Left kidney (tissue), 2 donors: ENCODE data around the gene CD81. TPM values are rescaled to one million over a fixed set of nuclear protein-coding genes. Genes with fewer than 3 reads are reported as not detected.
"Not testable (repeated sequence)": the region's sequence is repeated elsewhere in the genome, so short reads cannot be mapped to it uniquely, and the experiment has no call there.

Experiments
- DNase-seq: peaks from one replicate; pipeline ENCODE4 v3.0.0-alpha.2; 2013
- polyA plus RNA-seq: library from polyadenylated mRNA; unstranded; fragments of 120-200 nt; gene quantifications from one replicate; pipeline ENCODE4 v1.2.1, GENCODE V29; 2013; ENCODE audit not compliant: insufficient read length

The CD81 gene
- polyA plus RNA-seq, 1 donor, result 485 TPM

DNA sequence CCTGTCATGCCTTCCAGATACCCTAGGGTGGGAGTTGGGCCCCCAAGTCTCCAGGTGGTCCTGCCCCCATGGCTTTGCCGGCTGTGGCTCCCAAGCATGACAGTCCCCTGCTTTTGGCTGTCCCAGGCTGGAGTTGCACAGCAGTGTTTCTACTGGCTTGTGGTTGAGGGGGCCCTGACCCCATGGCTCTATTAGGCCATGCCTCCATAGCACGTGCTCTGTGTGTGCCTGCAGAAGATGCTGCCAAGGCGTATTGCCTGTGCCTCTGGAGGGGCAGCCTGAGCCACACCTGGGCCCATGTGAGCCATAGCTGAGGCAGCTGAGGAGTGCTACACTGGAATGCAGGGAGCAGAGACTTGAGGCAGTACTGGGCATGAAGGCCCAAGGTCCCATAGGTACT, 25.4 kb upstream of the CD81 start:
- no peak for DNase-seq

GRCh38 chr11:2352420-2352819, 24.7 kb upstream of the CD81 start:
- DNase-seq, result no peak

DNA sequence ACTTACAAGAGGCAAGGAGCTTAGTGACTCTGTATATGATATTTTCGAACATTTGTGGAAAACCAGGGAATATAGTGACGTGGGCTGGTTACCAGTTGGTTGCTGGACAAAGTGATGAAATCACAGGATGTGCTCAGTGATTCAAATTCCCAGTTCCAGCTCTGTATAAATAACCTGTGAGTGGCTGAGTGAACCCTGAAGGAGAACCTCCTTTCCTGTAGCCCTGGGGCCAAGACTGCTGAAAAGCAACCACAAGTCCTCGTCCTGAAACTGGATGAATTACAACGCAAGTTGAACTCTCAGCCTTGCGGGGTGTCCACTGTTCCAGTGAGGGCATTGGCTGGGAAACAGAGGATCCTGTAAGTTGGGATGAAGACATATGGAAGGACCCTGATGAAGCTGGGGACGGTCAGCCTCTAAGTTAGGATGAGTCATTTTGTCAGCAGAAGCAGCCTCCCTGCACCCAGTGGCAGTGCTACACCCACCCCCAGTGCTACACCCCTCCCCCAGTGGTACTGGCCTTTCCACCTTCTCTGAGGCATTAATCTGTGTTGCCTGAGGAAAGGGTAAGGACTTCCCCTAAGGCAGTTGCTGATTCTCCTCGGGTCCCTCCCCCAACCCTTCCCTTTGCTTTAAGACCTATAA, 22.0 kb upstream of the CD81 start:
- DNase-seq, result no peak

DNA sequence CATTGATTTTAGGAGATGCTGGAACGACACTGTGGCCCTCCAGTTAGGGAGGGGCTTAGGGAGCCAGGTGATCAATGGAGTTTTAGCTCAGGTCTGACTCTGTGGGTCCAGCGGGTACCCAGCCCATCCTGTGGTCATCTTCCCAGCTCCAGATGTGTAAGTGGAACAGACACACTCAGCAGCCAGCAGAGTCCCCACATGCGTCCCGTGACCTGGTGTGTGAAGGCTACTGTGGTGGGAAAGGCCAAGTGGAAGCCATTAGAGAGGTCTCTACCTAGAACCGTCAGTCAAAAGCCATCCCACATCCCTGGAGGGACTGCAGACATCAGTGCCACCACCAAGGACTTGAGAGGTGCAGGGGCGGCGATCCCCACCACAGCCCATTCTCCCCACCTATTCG, 19.9 kb upstream of the CD81 start:
- DNase-seq, result no peak

DNA sequence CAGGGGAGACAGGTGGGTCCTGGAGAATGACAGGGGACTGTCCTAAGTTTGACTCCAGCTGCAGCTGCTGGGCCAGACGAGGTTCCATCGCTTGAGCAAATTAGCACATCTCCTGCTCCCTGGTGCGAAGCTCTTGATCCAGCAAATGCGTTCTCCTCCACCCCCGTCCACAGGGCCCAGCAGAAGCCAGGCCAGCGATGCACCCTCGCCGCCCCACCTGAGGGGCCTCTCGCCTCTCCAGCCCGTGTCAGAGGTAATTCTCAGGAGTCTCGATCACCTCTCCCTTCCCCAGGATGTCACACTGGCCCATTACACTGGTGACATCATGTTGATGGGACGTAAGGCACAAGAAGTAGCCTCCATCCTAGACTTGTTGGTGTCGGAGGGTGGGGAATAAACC, 19.5 kb upstream of the CD81 start:
- DNase-seq, result not testable (repeated sequence)

GRCh38 chr11:2358754-2359442, 18.2 kb upstream of the CD81 start:
- DNase-seq, result no peak

DNA sequence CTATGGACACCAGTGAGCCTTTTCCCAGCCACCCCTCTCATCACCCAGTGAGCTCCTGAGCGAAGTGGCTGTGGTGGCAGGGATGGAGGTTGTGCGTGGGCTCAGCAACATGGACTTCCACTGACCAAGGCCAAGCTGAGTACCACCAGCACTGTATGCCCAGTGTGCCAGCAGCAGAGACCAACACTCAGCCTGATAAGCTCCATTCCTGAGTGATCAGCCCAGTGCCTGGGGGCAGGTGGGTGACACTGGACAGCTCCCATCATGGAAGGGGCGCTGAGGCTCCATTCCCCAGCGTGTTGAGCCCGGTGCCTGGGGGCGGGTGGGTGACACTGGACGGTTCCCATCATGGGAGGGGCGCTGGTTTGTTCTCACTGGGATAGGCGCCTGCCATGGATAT, 17.6 kb upstream of the CD81 start:
- DNase-seq, result no peak

GRCh38 chr11:2360081-2360642, 16.9 kb upstream of the CD81 start:
- DNase-seq, result no peak

- DNase-seq, result no peak
Observed at GRCh38 chr11:2361565-2361964, 15.5 kb upstream of the CD81 start.

DNA sequence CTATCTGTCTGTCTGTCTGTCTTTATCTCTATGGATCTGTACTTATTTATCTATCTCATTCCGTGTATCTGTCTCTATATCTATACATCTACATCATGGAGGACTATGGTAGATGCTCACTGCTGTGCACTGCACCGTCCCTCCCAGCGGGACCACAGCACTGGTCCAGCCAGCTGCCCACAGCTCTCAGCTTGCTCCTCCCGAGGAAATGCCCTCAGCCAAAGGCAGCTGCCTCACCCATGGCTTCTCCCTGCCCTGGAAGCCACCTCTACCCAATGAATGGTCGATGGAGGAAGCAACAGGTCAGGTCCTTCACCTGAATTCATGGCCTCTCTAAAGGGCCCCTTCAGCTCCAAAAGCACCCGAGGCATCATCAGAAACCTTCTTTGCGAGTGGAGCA, 14.7 kb upstream of the CD81 start:
- no peak for DNase-seq

DNA sequence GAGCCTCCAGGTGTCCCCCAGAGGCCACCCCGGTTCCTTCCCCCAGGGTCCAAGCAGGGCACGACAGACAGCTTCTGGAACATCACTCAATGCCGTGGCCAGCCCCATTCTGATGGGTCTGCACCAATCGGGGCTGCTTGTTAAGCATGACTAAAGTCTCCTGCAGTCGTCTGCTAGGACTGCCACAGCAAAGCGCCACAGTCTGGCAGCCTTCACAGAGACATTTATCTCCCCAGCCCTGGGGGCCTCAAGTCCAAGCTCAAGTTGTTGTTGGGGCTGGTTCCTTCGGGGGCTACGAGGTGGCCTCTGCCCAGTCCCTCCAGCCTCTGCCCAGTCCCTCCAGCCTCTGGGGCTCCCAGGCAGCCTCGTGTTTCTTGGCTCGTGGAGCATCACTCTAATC, 14.0 kb upstream of the CD81 start:
- no peak for DNase-seq

- DNase-seq, result no peak
Observed at GRCh38 chr11:2363577-2364370, 13.3 kb upstream of the CD81 start.

GRCh38 chr11:2364386-2364785, 12.7 kb upstream of the CD81 start:
- not testable (repeated sequence) for DNase-seq

- DNase-seq, result no peak
Observed at GRCh38 chr11:2365571-2366210, 11.4 kb upstream of the CD81 start.

DNA sequence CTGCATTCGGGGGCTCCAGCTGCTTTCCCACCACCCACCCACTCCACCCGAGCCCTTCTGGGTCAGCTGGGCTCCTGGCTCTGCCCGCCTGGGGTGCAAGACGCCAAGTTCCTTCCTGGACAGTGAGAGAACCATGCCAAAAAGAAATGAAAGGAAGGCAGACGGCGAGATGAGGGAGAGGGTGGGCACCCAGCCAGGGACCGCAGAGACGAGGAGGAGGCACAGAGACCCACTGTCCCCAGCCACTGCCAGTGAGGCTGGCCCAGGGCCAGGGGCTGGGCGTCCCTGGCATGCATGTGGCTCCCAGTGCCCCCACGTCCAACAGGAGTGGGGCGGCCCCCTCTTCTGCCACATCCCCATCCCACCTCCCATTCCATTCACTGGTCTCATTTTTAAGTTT, 10.8 kb upstream of the CD81 start:
- no peak for DNase-seq

- no peak for DNase-seq
Observed at GRCh38 chr11:2366733-2367132, 10.4 kb upstream of the CD81 start.

- DNase-seq, result no peak
Observed at GRCh38 chr11:2367266-2368160, 9.6 kb upstream of the CD81 start.

- DNase-seq, result no peak
Observed at GRCh38 chr11:2368178-2368850, 8.8 kb upstream of the CD81 start.

DNA sequence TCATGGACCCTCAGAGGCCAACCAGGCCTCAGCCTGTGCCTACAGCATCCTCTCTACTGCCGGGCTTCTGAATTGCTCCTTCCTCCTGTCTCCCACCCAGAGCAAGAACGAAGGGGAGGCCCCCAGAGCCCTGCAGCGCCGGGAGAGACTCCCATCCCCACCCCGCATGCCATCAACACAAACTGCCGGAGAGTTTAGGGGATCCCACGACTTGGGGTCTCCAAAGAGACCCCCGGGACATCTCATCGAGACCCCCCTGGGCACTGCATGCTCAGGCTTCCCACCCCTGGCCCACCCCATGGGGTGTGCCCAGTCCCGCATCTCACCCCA, 8.3 kb upstream of the CD81 start:
- DNase-seq, result no peak

GRCh38 chr11:2369320-2369719, 7.8 kb upstream of the CD81 start:
- DNase-seq, result no peak

DNA sequence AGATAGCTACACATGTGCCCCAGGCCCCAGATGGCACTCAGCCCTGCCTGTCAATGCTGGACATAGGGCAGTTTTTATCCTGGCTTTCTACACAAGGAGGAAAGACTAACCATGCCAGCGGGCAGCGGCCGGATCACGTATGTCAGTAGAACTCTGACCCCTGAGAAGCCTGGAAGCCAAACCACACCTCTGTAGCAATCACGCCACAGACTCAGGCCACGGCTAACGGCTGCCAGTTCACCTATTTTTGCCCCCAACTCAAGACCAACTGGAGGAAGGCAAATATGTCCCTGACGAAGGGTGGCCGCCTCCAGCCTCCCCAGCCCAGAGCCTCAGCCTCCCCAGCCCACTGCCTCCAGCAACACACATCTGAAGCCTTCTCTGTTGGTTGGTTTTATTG, 7.2 kb upstream of the CD81 start:
- no peak for DNase-seq
